Measurements from ENCODE around the gene VASP.

- no peak for TF ChIP-seq CTCF (IDR thresholded peaks at IDR 0.05)
- TF ChIP-seq POLR2A (IDR thresholded peaks at IDR 0.05), result no peak
These were observed 34.0 kb upstream of the VASP start for GRCh38 chr19:45473367-45473681.
